Islet of Langerhans (tissue), 1 donor: ENCODE data around the gene UBE2L3.

Experiments
- FAIRE-seq: peaks from one replicate; lab custom pipeline; 2011; peaks lifted over from hg19 to GRCh38; lab: Jason Lieb, UNC

The UBE2L3 gene

GRCh38 chr22:21646608-21647590, 79.4 kb downstream of the UBE2L3 start:
- no peak for FAIRE-seq

GRCh38 chr22:21650280-21650679, 82.8 kb downstream of the UBE2L3 start:
- FAIRE-seq = no peak

- no peak for FAIRE-seq
Measured at GRCh38 chr22:21650823-21651520, 83.5 kb downstream of the UBE2L3 start.

- no peak for FAIRE-seq
Measured at GRCh38 chr22:21651521-21652009, 84.1 kb downstream of the UBE2L3 start.

GRCh38 chr22:21652010-21652546, 84.6 kb downstream of the UBE2L3 start:
- FAIRE-seq = no peak

- FAIRE-seq = no peak
Measured at GRCh38 chr22:21652547-21653545, 85.3 kb downstream of the UBE2L3 start.

- no peak for FAIRE-seq
Measured at GRCh38 chr22:21657020-21657359, 89.5 kb downstream of the UBE2L3 start.

- FAIRE-seq = no peak
Measured at GRCh38 chr22:21657360-21658032, 90.0 kb downstream of the UBE2L3 start.

GRCh38 chr22:21659864-21660525, 92.5 kb downstream of the UBE2L3 start:
- FAIRE-seq = no peak

GRCh38 chr22:21660904-21661303, 93.4 kb downstream of the UBE2L3 start:
- no peak for FAIRE-seq

GRCh38 chr22:21661991-21662390, 94.5 kb downstream of the UBE2L3 start:
- FAIRE-seq = no peak

GRCh38 chr22:21663738-21664137, 96.2 kb downstream of the UBE2L3 start:
- FAIRE-seq = no peak

- no peak for FAIRE-seq
Measured at GRCh38 chr22:21665047-21665851, 97.7 kb downstream of the UBE2L3 start.

- no peak for FAIRE-seq
Measured at GRCh38 chr22:21666786-21667185, 99.3 kb downstream of the UBE2L3 start.

- no peak for FAIRE-seq
Measured at GRCh38 chr22:21669026-21669425, 101.5 kb downstream of the UBE2L3 start.

- no peak for FAIRE-seq
Measured at GRCh38 chr22:21672107-21672629, 104.7 kb downstream of the UBE2L3 start.
